Measurements from ENCODE around the gene GPR137. TPM values are rescaled to one million over a fixed set of nuclear protein-coding genes. Genes with fewer than 3 reads are reported as not detected.
A peak's percentile ranks its signal among the peaks of the same experiment; 100 is the strongest.

Gene GPR137
- total RNA-seq, 1 donor: 18.5 TPM

DNA sequence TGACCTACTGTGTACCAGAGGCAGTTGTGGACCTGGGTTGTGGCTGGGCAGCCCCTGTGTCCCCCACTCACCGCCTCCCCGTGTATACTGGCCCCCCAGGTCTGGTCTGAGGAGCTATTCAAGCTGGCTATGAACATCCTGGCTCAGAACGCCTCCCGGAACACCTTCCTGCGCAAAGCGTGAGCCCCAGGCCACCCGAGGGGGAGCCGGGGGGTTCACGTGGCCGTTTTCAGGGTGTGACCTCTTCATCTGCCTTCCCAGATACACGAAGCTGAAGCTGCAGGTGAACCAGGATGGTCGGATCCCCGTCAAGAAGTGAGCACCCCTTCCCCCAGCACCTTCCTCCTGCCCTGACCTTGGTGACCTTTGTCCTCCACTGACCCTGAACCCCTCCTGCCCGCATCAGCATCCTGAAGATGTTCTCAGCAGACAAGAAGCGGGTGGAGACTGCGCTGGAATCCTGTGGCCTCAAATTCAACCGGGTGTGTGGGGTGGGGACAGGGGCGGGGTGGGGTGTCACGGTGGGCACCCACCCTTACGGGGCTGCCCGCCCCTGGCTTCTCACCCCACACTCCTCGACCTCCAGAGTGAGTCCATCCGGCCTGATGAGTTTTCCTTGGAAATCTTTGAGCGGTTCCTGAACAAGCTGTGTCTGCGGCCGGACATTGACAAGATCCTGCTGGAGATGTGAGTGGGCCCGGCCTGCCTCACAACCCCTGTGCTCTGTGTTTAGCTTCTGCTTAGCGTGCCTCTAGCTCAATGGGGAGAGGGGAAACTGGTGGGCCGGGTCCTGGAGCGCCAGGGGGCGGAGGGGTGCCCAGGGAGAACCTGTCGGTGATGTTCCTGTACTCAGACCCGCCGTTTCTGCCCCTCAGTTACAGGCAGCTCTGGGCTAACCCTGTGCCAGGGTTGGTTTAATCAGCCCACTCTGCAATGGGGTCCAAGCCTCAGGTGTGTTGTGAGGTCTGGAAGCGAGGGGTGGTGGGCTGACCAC is 30.2 kb upstream of the GPR137 start:
- no peak for DNase-seq (ENCODE audit: insufficient read length, low spot score, missing footprints)
- Histone ChIP-seq H2AFZ (ENCODE audit: low read length) (no peak overlapping the region), H3K4me1 (ENCODE audit: insufficient read depth, low read length) (peaks cover 7% of the 10 kb centered on the region), H3K36me3 (ENCODE audit: insufficient read depth, low read length) (peaks cover 30% of the 10 kb centered on the region), H3K4me2 (ENCODE audit: insufficient read depth, low read length) (no peak overlapping the region), H3K4me3 (ENCODE audit: insufficient read depth, low read length) (no peak overlapping the region), H4K20me1 (ENCODE audit: insufficient read depth, low read length) (no peaks in the 10 kb centered on the region), H3K27ac (ENCODE audit: low read depth, low read length) (no peak overlapping the region), H3K9me3 (ENCODE audit: low read depth, low read length) (no peaks in the 10 kb centered on the region), H3K79me2 (ENCODE audit: insufficient read depth, low read length) (peaks cover 30% of the 10 kb centered on the region), H3K27me3 (ENCODE audit: insufficient read depth, low read length) (no peaks in the 10 kb centered on the region)
- TF ChIP-seq, protein P1, sequence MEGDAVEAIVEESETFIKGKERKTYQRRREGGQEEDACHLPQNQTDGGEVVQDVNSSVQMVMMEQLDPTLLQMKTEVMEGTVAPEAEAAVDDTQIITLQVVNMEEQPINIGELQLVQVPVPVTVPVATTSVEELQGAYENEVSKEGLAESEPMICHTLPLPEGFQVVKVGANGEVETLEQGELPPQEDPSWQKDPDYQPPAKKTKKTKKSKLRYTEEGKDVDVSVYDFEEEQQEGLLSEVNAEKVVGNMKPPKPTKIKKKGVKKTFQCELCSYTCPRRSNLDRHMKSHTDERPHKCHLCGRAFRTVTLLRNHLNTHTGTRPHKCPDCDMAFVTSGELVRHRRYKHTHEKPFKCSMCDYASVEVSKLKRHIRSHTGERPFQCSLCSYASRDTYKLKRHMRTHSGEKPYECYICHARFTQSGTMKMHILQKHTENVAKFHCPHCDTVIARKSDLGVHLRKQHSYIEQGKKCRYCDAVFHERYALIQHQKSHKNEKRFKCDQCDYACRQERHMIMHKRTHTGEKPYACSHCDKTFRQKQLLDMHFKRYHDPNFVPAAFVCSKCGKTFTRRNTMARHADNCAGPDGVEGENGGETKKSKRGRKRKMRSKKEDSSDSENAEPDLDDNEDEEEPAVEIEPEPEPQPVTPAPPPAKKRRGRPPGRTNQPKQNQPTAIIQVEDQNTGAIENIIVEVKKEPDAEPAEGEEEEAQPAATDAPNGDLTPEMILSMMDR (IDR thresholded peaks at IDR 0.05; ENCODE audit: extremely low read depth, low read depth, low read length): no peak

- H3K4me1 ChIP-seq (ENCODE audit: insufficient read depth, low read length): peaks cover 3% of the 10 kb centered on the region
- H3K36me3 ChIP-seq (ENCODE audit: insufficient read depth, low read length): peaks cover 30% of the 10 kb centered on the region
- no peak overlapping the region for H2AFZ ChIP-seq (ENCODE audit: low read length)
- no peak overlapping the region for H3K4me2 ChIP-seq (ENCODE audit: insufficient read depth, low read length)
- H3K27ac ChIP-seq (ENCODE audit: low read depth, low read length): no peak overlapping the region
- peak; percentile 82 for DNase-seq (ENCODE audit: insufficient read length, low spot score, missing footprints)
- H3K79me2 ChIP-seq (ENCODE audit: insufficient read depth, low read length): peaks cover 30% of the 10 kb centered on the region
- no peak overlapping the region for H3K4me3 ChIP-seq (ENCODE audit: insufficient read depth, low read length)
- no peaks in the 10 kb centered on the region for H3K9me3 ChIP-seq (ENCODE audit: low read depth, low read length)
- no peaks in the 10 kb centered on the region for H4K20me1 ChIP-seq (ENCODE audit: insufficient read depth, low read length)
- no peaks in the 10 kb centered on the region for H3K27me3 ChIP-seq (ENCODE audit: insufficient read depth, low read length)
- TF ChIP-seq, protein P1 (IDR thresholded peaks at IDR 0.05; ENCODE audit: extremely low read depth, low read depth, low read length): no peak
Measured at GRCh38 chr11:64256300-64256699, 29.3 kb upstream of the GPR137 start.

DNA sequence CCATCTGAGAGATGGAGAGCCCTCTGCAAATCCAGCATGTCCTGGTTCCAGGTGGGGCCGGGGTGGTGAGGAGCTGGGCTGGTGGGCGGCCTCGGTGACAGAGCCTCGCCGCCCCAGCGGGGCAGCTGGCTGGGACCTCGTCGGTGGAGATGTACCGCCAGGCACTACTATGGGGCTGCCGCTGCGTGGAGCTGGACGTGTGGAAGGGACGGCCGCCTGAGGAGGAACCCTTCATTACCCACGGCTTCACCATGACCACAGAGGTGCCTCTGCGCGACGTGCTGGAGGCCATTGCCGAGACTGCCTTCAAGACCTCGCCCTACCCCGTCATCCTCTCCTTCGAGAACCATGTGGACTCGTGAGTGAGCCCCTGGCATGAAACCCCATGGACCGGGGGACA is 27.3 kb upstream of the GPR137 start:
- Histone ChIP-seq H3K27me3 (ENCODE audit: insufficient read depth, low read length) (no peaks in the 10 kb centered on the region), H3K27ac (ENCODE audit: low read depth, low read length) (no peak overlapping the region), H3K4me1 (ENCODE audit: insufficient read depth, low read length) (peaks cover 8% of the 10 kb centered on the region), H2AFZ (ENCODE audit: low read length) (no peak overlapping the region), H3K79me2 (ENCODE audit: insufficient read depth, low read length) (peaks cover 11% of the 10 kb centered on the region), H3K36me3 (ENCODE audit: insufficient read depth, low read length) (peaks cover 45% of the 10 kb centered on the region), H3K4me3 (ENCODE audit: insufficient read depth, low read length) (no peak overlapping the region), H3K4me2 (ENCODE audit: insufficient read depth, low read length) (no peak overlapping the region), H4K20me1 (ENCODE audit: insufficient read depth, low read length) (no peaks in the 10 kb centered on the region), H3K9me3 (ENCODE audit: low read depth, low read length) (no peaks in the 10 kb centered on the region)
- peak; percentile 73 for DNase-seq (ENCODE audit: insufficient read length, low spot score, missing footprints)
- TF ChIP-seq, protein P1 (IDR thresholded peaks at IDR 0.05; ENCODE audit: extremely low read depth, low read depth, low read length): no peak

DNA sequence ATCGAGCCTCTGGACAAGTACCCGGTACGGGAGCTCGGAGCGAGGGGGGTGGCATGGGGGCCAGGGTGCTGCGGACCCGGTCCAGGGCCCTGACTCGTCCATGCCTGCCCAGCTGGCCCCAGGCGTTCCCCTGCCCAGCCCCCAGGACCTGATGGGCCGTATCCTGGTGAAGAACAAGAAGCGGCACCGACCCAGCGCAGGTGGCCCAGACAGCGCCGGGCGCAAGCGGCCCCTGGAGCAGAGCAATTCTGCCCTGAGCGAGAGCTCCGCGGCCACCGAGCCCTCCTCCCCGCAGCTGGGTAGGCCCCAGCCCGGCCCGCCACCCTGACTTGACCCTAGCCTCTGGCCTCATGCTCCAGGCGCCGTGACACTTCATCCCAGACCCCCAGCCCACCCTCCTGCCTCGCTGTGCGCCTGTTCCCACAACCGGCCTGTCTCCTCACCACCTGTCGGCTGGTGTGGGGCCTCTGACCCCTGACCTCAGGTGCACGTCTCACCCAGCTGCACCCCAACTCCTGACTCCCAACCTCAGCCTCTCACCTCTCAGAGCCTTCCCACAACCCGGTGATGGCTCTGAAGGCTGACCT is 26.6 kb upstream of the GPR137 start:
- H3K36me3 ChIP-seq (ENCODE audit: insufficient read depth, low read length): peaks cover 48% of the 10 kb centered on the region
- no peak overlapping the region for H3K4me2 ChIP-seq (ENCODE audit: insufficient read depth, low read length)
- H2AFZ ChIP-seq (ENCODE audit: low read length): no peak overlapping the region
- DNase-seq (ENCODE audit: insufficient read length, low spot score, missing footprints): peak; percentile 62
- no peak overlapping the region for H3K4me3 ChIP-seq (ENCODE audit: insufficient read depth, low read length)
- H4K20me1 ChIP-seq (ENCODE audit: insufficient read depth, low read length): no peaks in the 10 kb centered on the region
- H3K27me3 ChIP-seq (ENCODE audit: insufficient read depth, low read length): no peaks in the 10 kb centered on the region
- no peak overlapping the region for H3K27ac ChIP-seq (ENCODE audit: low read depth, low read length)
- TF ChIP-seq, protein P1 (IDR thresholded peaks at IDR 0.05; ENCODE audit: extremely low read depth, low read depth, low read length): no peak
- peaks cover 5% of the 10 kb centered on the region for H3K79me2 ChIP-seq (ENCODE audit: insufficient read depth, low read length)
- peaks cover 6% of the 10 kb centered on the region for H3K4me1 ChIP-seq (ENCODE audit: insufficient read depth, low read length)
- H3K9me3 ChIP-seq (ENCODE audit: low read depth, low read length): no peaks in the 10 kb centered on the region

All from osteoblast (primary cell).